Right lung (tissue), 5 donors: ENCODE measurements around the gene KLK12. TPM values are rescaled to one million over a fixed set of nuclear protein-coding genes. Genes with fewer than 3 reads are reported as not detected.

ENCODE experiments used
- DNase-seq, 2 donors: peaks; one replicate each; pipeline ENCODE4 v3.0.0-alpha.2; 2013
- polyA plus RNA-seq, 5 donors: library from polyadenylated mRNA; unstranded; fragments of 120-200 nt; gene quantifications; one replicate each; pipeline versions ENCODE4 v1.2.1 to v1.2.3, GENCODE V29; 2013; ENCODE audit warnings: inconsistent platforms in 1 of 5, low replicate concordance in 1 of 5; ENCODE audit not compliant: insufficient read length in 5 of 5, insufficient read depth in 1 of 5

The KLK12 gene
- polyA plus RNA-seq, 5 donors = 0.39 to 0.76 (median 0.59) TPM

- DNase-seq = no peak
Measured at GRCh38 chr19:50983625-50984292, 51.0 kb downstream of the KLK12 start, which contains the start of gene KLK7. KLK7 (minus strand) TSS chr19:50983917; CDS start chr19:50982399, 1,518 bp downstream.

- DNase-seq = no peak
Measured at GRCh38 chr19:50982186-50982585, 52.6 kb downstream of the KLK12 start.

- DNase-seq = no peak
Measured at GRCh38 chr19:50981587-50982146, 53.1 kb downstream of the KLK12 start.

GRCh38 chr19:50980208-50980607 lies 54.6 kb downstream of the KLK12 start:
- no peak for DNase-seq

GRCh38 chr19:50979758-50980157 lies 55.0 kb downstream of the KLK12 start:
- DNase-seq = no peak

Other genes starting within 250 kb of the KLK12 start
- gene ACP4, start 244.6 kb downstream of the KLK12 start, polyA plus RNA-seq = under 1 TPM in 2 of 5 donors, not detected in 3; 0.18 to 0.19 TPM
- gene KLK1, start 211.2 kb downstream of the KLK12 start, polyA plus RNA-seq = under 1 TPM; 0.39 to 0.94 (median 0.80) TPM
- not detected for gene KLK15, start 201.4 kb downstream of the KLK12 start, polyA plus RNA-seq
- not detected for gene KLK3, start 180.1 kb downstream of the KLK12 start, polyA plus RNA-seq
- gene KLK2, start 161.6 kb downstream of the KLK12 start, polyA plus RNA-seq = under 1 TPM in 3 of 5 donors, not detected in 2; 0.16 to 0.24 (median 0.17) TPM
- not detected for gene KLK4, start 123.6 kb downstream of the KLK12 start, polyA plus RNA-seq
- under 1 TPM; 0.18 to 0.93 (median 0.56) TPM for gene KLK5, start 82.0 kb downstream of the KLK12 start, polyA plus RNA-seq
- gene KLK6, start 65.4 kb downstream of the KLK12 start, polyA plus RNA-seq = under 1 TPM in 4 of 5 donors, not detected in 1; 0.15 to 0.37 (median 0.32) TPM
- under 1 TPM in 3 of 5 donors, not detected in 2; 0.12 to 0.31 (median 0.14) TPM for gene KLK7, start 51.1 kb downstream of the KLK12 start, polyA plus RNA-seq
- under 1 TPM in 1 of 5 donors, not detected in 4; 0.46 TPM for gene KLK8, start 33.4 kb downstream of the KLK12 start, polyA plus RNA-seq
- gene KLK10, start 15.3 kb downstream of the KLK12 start, polyA plus RNA-seq = 1 to 10 TPM in 3 of 5 donors, under 1 TPM in 2; 0.48 to 1.2 (median 1.1) TPM
- 1 to 10 TPM; 2.1 to 5.0 (median 3.6) TPM for gene KLK11, start 8.4 kb downstream of the KLK12 start, polyA plus RNA-seq
- gene KLK13, start 30.1 kb upstream of the KLK12 start, polyA plus RNA-seq = under 1 TPM; 0.30 to 0.76 (median 0.38) TPM
- gene KLK14, start 47.9 kb upstream of the KLK12 start, polyA plus RNA-seq = under 1 TPM in 4 of 5 donors, not detected in 1; 0.13 to 0.31 (median 0.23) TPM
- 1 to 10 TPM; 1.7 to 4.4 (median 2.2) TPM for gene CTU1, start 73.4 kb upstream of the KLK12 start, polyA plus RNA-seq
- gene SIGLEC9, start 89.9 kb upstream of the KLK12 start, polyA plus RNA-seq = 1 to 10 TPM in 2 of 5 donors, under 1 TPM in 3; 0.64 to 1.3 (median 0.84) TPM
- under 1 TPM; 0.54 to 0.82 (median 0.66) TPM for gene SIGLEC7, start 107.3 kb upstream of the KLK12 start, polyA plus RNA-seq
- gene CD33, start 190.1 kb upstream of the KLK12 start, polyA plus RNA-seq = 1 to 10 TPM; 2.5 to 4.2 (median 3.5) TPM
- gene SIGLECL1, start 216.1 kb upstream of the KLK12 start, polyA plus RNA-seq = not detected